Body of pancreas (tissue), 4 donors: ENCODE data around the gene RNPEP. TPM values are rescaled to one million over a fixed set of nuclear protein-coding genes. Genes with fewer than 3 reads are reported as not detected.
A peak's percentile ranks its signal among the peaks of the same experiment; 100 is the strongest.

Experiments used
- ATAC-seq: fragments of 150-250 bp; one replicate; pipeline ENCODE4 v1.9.1; 2016
- DNase-seq, 4 donors: peaks; one replicate each; pipeline ENCODE4 v3.0.0-alpha.2; 2019
- H3K27ac ChIP-seq, 4 donors: fragments of 200-600 bp; sonication (generic); 1 replicate in 3 of 4; 2 replicates in 1 of 4; pipeline versions ENCODE4 v1.5.1 to v1.6.1; 2016 to 2019; ENCODE audit warnings: mild to moderate bottlenecking in 1 of 4, mixed read lengths in 1 of 4, moderate library complexity in 1 of 4
- H3K27me3 ChIP-seq, 2 donors: fragments of 200-600 bp; sonication (generic); one replicate each; pipeline ENCODE4 v1.6.0; 2016; ENCODE audit warnings: mild to moderate bottlenecking in 1 of 2
- H3K36me3 ChIP-seq, 2 donors: fragments of 200-600 bp; sonication (generic); replicated peaks in 1 of 2; 2 replicates each; pipeline ENCODE4 v1.5.1; 2016; ENCODE audit warnings: low read depth in 2 of 2; ENCODE audit not compliant: insufficient read depth in 1 of 2
- H3K4me1 ChIP-seq: fragments of 200-600 bp; sonication (generic); one replicate; pipeline ENCODE4 v1.6.0; 2016
- H3K4me3 ChIP-seq, 2 donors: fragments of 200-600 bp; sonication (generic); 1 replicate in 1 of 2; 2 replicates in 1 of 2; pipeline ENCODE4 v1.5.1; 2016 to 2019
- H3K9me3 ChIP-seq, 3 donors: fragments of 200-600 bp; sonication (generic); 1 replicate in 2 of 3; 2 replicates in 1 of 3; pipeline ENCODE4 v1.5.1; 2016
- CTCF ChIP-seq, 7 experiments: fragments of 450-650 bp in 4 of 7; fragments of 200-600 bp in 3 of 7; sonication (generic) in 3 of 7; IDR thresholded peaks; one replicate each; pipeline ENCODE4 v1.5.1; 2016 to 2019; ENCODE audit warnings: antibody characterized with exemption in 7 of 7
- POLR2A ChIP-seq, 3 donors: fragments of 450-650 bp; IDR thresholded peaks; one replicate each; pipeline ENCODE4 v1.6.1; 2016; ENCODE audit warnings: antibody characterized with exemption in 3 of 3, mild to moderate bottlenecking in 2 of 3
- WGBS, 2 donors: methylation state at CpG; one replicate each; pipeline ENCODE4 v1.1.5; 2017; 5-methylcytosine and 5-hydroxymethylcytosine counted together
- intact Hi-C: fragments of 100-400 bp; cut with DNase I; formaldehyde crosslinking; loops from one replicate; pipeline ENCODE4 v1.15.1; 2023
- total RNA-seq, 2 donors: library from RNA; depleted of rRNA; stranded (reverse); fragments of >200 nt; gene quantifications; one replicate each; pipeline ENCODE4 v1.1.0, GENCODE V29; 2016

The RNPEP gene
- total RNA-seq, 2 donors from 2014 or later: 62.3 to 233 TPM

- DNase-seq (peak; percentile 79 to 89 (median 86)), ATAC-seq (peak; percentile 33)
- Histone ChIP-seq H3K36me3 (peaks cover 8 to 11% of the 10 kb centered on the region in 2 donors), H3K27ac (peak overlapping the region; percentile 75 to 100 (median 94)), H3K27me3 (no peaks in the 10 kb centered on the region), H3K4me1 (peaks cover 38% of the 10 kb centered on the region), H3K9me3 (no peaks in the 10 kb centered on the region), H3K4me3 (no peak overlapping the region)
- intact Hi-C loops: no loop called here
- WGBS, 2 donors: 28 to 32% methylated on average over 9 to 11 of the region's 11 CpGs
- TF ChIP-seq CTCF (IDR thresholded peaks at IDR 0.05) (no peak), POLR2A (IDR thresholded peaks at IDR 0.05) (peak in 2 of 3 donors; percentile 50 to 53)
These were observed 25.5 kb downstream of the RNPEP start for GRCh38 chr1:202007805-202008489.

GRCh38 chr1:202009326-202010179 is 27.1 kb downstream of the RNPEP start:
- Histone ChIP-seq H3K4me1 (peaks cover 54% of the 10 kb centered on the region), H3K4me3 (no peak overlapping the region), H3K9me3 (no peaks in the 10 kb centered on the region), H3K36me3 (peaks cover 7 to 17% of the 10 kb centered on the region in 2 donors), H3K27ac (peak overlapping the region; percentile 93 to 100 (median 94)), H3K27me3 (no peaks in the 10 kb centered on the region)
- WGBS, 2 donors: 0 to 11% methylated on average over 10 to 11 of the region's 11 CpGs
- intact Hi-C loops: no loop called here
- DNase-seq (peak; percentile 88 to 91 (median 89)), ATAC-seq (peak; percentile 59)
- TF ChIP-seq POLR2A (IDR thresholded peaks at IDR 0.05): no peak
- peak; percentile 88 to 97 (median 96) for TF ChIP-seq CTCF (IDR thresholded peaks at IDR 0.05)

GRCh38 chr1:202010180-202011015 is 27.9 kb downstream of the RNPEP start, which contains the start of gene ELF3:
TSS of gene ELF3 (plus strand) at chr1:202010587. CDS start at chr1:202011137, 550 bp downstream.
- ATAC-seq: peak; percentile 86
- peak; percentile 95 to 99 (median 98) for DNase-seq
- Histone ChIP-seq H3K27me3 (no peaks in the 10 kb centered on the region), H3K4me1 (peaks cover 63% of the 10 kb centered on the region), H3K27ac (peak within 1 kb of the TSS; percentile 93 to 100 (median 94)), H3K36me3 (peaks cover 5 to 17% of the 10 kb centered on the region in 2 donors), H3K4me3 (peak within 1 kb of the TSS; percentile 75 to 93), H3K9me3 (no peaks in the 10 kb centered on the region)
- intact Hi-C loops: no loop called here
- TF ChIP-seq CTCF (IDR thresholded peaks at IDR 0.05): peak in 3 of 7 experiments; percentile 12 to 18 (median 15)
- TF ChIP-seq POLR2A (IDR thresholded peaks at IDR 0.05): peak; percentile 100
- 22 to 27% methylated on average over 3 to 24 of the region's 24 CpGs for WGBS, 2 donors

GRCh38 chr1:202011994-202012393 is 29.5 kb downstream of the RNPEP start:
- Histone ChIP-seq H3K27ac (peak overlapping the region in 3 of 4 donors; percentile 93 to 100 (median 95)), H3K27me3 (no peaks in the 10 kb centered on the region), H3K4me3 (peak overlapping the region; percentile 75 to 93), H3K9me3 (no peaks in the 10 kb centered on the region), H3K4me1 (peaks cover 78% of the 10 kb centered on the region), H3K36me3 (peaks cover 6 to 17% of the 10 kb centered on the region in 2 donors)
- TF ChIP-seq POLR2A (IDR thresholded peaks at IDR 0.05): peak in 1 of 3 donors; percentile 16
- TF ChIP-seq CTCF (IDR thresholded peaks at IDR 0.05): no peak
- intact Hi-C loops: no loop called here
- DNase-seq (peak in 3 of 4 donors; percentile 26 to 50 (median 33)), ATAC-seq (no peak)
- 4 to 21% methylated on average over 6 to 11 of the region's 11 CpGs for WGBS, 2 donors
